Adipose tissue (tissue), 3 donors: ENCODE data around the gene BSPH1. TPM values are rescaled to one million over a fixed set of nuclear protein-coding genes. Genes with fewer than 3 reads are reported as not detected.
"Not testable (repeated sequence)": the region's sequence is repeated elsewhere in the genome, so short reads cannot be mapped to it uniquely, and the experiment has no call there.

Experiments
- H3K27ac ChIP-seq: one replicate; pipeline ENCODE4 v1.5.1; 2013; ENCODE audit warnings: low read depth, low read length
- WGBS, 3 donors: extraction: QIAGEN DNeasy Blood & Tissue Kit; methylation state at CpG; one replicate each; pipeline ENCODE4 v1.1.7; 2013; 5-methylcytosine and 5-hydroxymethylcytosine counted together
- polyA plus RNA-seq, 3 donors: library from polyadenylated mRNA; stranded (reverse); fragments of 200-250 nt; gene quantifications; one replicate each; pipeline ENCODE4 v1.2.3, GENCODE V29; 2013
- donor health status: healthy with polysubstance abuse.
- donor health status: Bipolar disorder and iron deficiency.
- donor health status: healthy.

BSPH1 gene
- polyA plus RNA-seq, 3 donors = not detected

- no CpG with 5 or more reads among the region's 21 CpGs for WGBS, 3 donors
- H3K27ac ChIP-seq = not testable (repeated sequence)
Measured at GRCh38 chr19:47952132-47952531, 39.8 kb downstream of the BSPH1 start.

GRCh38 chr19:47949852-47950521, 42.0 kb downstream of the BSPH1 start:
- not testable (repeated sequence) for H3K27ac ChIP-seq
- 82 to 92% (median 89%) methylated on average over 18 to 19 of the region's 24 CpGs for WGBS, 3 donors

DNA sequence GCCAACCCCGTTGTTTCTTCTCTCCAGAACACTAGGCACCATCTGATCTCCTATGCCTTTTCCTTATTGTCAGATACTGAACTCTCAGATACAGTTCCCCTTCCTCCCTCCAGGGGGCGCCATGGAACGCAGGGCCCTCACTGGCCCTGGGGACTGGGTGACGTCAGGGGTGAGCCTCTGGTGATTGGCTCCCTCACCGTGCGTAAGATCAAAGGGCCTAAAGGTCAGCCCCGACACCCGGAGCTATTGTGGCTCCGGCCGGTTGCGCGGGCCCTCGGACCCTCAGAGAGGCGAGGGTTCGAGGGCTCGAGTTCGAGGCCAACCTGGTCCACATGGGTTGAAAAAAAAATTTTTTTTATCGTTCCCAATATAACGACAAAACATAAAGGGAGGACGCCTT, 63.4 kb downstream of the BSPH1 start:
- 75% methylated on average over 12 of the region's 20 CpGs; no CpG with 5 or more reads in 2 of the 3 donors for WGBS, 3 donors
- not testable (repeated sequence) for H3K27ac ChIP-seq

DNA sequence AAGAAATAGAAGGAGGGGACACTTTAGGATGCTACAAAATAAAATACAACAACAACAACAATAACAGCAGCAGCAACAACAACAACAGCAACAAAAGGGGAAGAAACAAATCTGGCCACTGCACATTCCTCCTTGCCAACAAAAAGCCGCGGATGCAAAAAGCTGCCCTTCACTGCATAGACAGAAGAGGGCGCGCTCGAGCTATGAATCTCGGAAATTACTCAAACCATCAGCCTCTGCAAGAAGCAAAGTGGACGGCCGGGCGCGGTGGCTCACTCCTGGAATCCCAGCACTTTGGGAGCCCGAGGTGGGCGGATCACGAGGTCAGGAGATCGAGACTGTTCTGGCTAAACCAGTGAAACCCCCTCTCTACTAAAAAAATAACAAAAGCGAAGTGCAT, 71.9 kb downstream of the BSPH1 start:
- 1% methylated on average over 10 of the region's 15 CpGs for WGBS, 3 donors
- not testable (repeated sequence) for H3K27ac ChIP-seq

Other genes with a start within 250 kb of the BSPH1 start
- 100 to 1,000 TPM; 413 to 769 (median 565) TPM for gene NOP53, start 246.6 kb downstream of the BSPH1 start, polyA plus RNA-seq
- gene SELENOW, start 213.5 kb downstream of the BSPH1 start, polyA plus RNA-seq = 100 to 1,000 TPM; 150 to 674 (median 235) TPM
- not detected for gene TPRX1, start 187.6 kb downstream of the BSPH1 start, polyA plus RNA-seq
- gene CRX, start 170.2 kb downstream of the BSPH1 start, polyA plus RNA-seq = under 1 TPM in 1 of 3 donors, not detected in 2; 0.11 TPM
- gene TPRX2, start 132.9 kb downstream of the BSPH1 start, polyA plus RNA-seq = not detected
- gene SULT2A1, start 105.9 kb downstream of the BSPH1 start, polyA plus RNA-seq = 1 to 10 TPM in 1 of 3 donors, not detected in 2; 1.4 TPM
- gene ELSPBP1, start 2.5 kb upstream of the BSPH1 start, polyA plus RNA-seq = not detected
- gene CABP5, start 51.9 kb upstream of the BSPH1 start, polyA plus RNA-seq = not detected
- gene PLA2G4C, start 118.6 kb upstream of the BSPH1 start, polyA plus RNA-seq = 1 to 10 TPM; 2.5 to 6.9 (median 3.3) TPM
- gene LIG1, start 178.2 kb upstream of the BSPH1 start, polyA plus RNA-seq = 10 to 100 TPM in 1 of 3 donors, 1 to 10 TPM in 2; 6.3 to 18.5 (median 7.4) TPM
- gene ZSWIM9, start 178.5 kb upstream of the BSPH1 start, polyA plus RNA-seq = 1 to 10 TPM; 3.0 to 7.8 (median 4.2) TPM